NCI-H146 (cell line): Measurements from ENCODE around the gene ACAA1.
A peak's percentile ranks its signal among the peaks of the same experiment; 100 is the strongest.
"Not testable (repeated sequence)": the region's sequence is repeated elsewhere in the genome, so short reads cannot be mapped to it uniquely, and the experiment has no call there.

Experiments
- DNase-seq: peaks from one replicate; lab custom pipeline; 2025; lab: John Stamatoyannopoulos, UW

Gene ACAA1

GRCh38 chr3:38134517-38135143, 2.3 kb downstream of the ACAA1 start:
- not testable (repeated sequence) for DNase-seq

DNA sequence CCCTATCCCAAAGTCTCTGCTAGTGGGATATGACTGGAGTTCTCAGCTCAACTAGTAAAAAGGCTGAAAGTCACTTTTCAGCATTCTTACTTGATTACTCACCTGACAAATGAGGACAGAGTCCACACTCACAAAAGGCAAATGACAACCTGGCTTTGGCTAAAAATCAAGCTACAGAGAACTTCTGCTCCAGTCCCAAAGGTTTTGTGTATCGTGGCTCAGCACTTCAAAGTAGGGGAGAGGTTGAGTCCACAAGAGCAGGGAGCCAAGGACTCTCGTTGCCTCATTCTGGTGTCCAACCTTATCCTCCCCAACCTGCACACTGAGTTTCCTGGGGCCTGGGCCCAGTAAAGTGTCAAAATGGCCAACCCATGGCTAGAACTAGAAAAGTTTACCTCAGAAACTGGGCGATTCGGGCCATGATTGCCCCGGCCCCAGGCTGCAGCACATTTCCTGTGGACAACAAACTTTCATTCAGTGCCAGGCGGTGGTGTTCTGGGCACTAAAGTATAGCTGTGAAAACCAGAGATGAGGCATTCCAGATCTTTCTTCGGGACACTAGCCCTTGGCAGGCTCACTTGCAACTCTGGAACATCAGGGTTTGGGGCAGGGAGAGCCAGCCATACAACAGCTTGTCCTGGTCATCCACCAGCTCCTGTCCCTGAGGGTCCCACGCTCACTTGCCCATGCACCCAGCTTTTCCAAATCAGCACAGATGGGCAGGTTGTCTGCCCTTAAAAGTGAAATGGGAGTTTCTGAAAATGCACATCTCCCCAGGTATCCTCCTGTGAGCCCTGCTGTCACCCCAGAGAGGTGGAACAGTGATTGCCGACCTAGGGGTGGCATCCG, 3.1 kb downstream of the ACAA1 start:
- no peak for DNase-seq

- DNase-seq = no peak
Measured at GRCh38 chr3:38133209-38133556, 3.7 kb downstream of the ACAA1 start.

GRCh38 chr3:38131621-38132369, 5.1 kb downstream of the ACAA1 start:
- DNase-seq = no peak

DNA sequence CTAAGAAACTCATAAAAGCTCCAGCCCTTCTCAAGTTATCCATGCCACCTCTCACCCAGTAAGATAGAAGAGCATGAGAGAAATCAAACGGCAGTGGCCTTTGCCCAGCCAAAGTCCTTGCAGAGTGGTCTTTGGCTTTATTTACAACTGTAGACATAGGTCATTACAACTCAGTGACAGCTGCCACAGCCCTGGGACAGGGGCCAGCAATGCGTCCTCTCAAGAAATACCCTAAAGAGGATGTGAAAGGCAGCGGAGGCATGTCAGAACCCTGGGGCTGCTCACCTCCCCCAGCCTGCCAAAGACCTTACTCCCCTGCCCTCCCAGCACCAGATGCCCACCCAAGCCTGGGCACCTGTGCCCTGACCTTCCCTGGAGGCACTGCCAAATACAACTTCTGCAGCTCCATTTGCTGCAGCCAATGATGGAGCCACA, 6.3 kb downstream of the ACAA1 start:
- DNase-seq = no peak

DNA sequence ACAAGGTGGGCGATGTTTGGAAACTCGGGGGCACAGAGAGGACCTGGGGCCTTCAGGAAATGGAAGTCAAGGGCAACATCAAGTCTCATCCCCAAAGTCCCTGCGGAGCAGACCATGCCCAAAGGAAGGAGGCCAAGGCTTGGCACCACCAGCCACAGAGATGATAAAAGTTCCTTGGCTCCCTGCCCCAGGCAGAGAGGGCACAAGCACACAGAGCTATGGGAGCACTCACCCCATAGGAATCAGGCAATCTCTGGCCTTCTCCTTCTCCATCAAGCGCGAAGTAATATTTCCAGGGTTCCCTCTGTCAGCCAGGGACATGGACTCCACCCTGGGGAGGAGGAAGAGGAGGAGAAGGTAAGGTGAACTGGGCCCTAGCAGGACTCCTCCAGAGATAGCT, 7.9 kb downstream of the ACAA1 start:
- DNase-seq = no peak

DNA sequence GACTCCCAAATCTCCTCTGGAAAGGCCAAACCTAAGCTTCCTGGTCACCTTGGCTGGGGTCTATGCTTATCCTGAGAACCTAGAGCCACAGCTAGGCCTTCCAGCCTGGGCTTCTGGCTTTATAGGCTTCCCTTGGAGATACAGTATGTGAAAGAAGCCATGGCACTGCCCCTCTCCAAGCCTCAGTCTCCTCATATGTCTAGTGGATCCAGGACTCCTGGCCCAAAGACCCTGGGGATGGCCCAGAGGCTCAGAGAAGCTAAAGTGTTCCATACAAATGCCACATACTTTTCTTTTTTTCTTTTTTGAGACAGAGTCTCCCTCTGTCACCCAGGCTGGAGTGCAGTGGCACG, 8.6 kb downstream of the ACAA1 start:
- DNase-seq = no peak

DNA sequence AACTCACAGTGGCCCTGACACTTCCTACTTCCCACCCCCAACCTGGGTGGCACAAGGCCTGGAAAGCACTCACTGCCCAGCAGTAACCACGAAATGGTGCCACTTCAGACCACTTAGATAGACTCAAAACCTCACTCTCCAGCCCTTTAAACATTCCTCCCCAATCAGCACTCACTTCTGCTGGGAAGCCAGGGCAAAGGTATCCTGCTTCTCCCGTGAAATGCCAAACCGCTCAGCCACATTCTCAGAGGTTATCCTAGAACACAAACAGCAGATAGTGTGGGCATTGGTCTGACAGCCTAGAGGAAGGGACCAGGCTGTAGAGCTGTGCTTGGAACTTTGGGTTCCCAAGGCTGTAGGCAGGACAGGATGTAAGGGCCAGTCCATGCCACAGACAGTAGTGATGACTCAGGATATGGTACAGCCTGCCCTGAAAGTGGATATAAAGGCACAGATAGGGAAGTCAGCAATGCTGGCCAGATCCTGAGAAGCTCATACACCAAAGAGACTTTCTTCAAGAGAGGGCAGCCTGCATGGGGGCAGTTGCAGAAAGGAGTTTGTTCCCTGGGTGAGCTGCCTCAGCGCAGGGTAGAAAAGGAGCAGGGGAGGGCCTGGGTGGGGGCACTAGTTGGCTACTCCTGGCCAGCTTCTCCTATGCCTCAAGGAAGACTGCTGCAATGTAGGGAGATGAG, 9.2 kb downstream of the ACAA1 start:
- DNase-seq = no peak

- no peak for DNase-seq
Measured at GRCh38 chr3:38126121-38126892, 10.6 kb downstream of the ACAA1 start.

- DNase-seq = no peak
Measured at GRCh38 chr3:38125305-38126120, 11.4 kb downstream of the ACAA1 start.

- DNase-seq = peak; percentile 45
Measured at GRCh38 chr3:38124324-38125122, 12.4 kb downstream of the ACAA1 start.

GRCh38 chr3:38122712-38123290, 14.1 kb downstream of the ACAA1 start:
- DNase-seq = no peak

DNA sequence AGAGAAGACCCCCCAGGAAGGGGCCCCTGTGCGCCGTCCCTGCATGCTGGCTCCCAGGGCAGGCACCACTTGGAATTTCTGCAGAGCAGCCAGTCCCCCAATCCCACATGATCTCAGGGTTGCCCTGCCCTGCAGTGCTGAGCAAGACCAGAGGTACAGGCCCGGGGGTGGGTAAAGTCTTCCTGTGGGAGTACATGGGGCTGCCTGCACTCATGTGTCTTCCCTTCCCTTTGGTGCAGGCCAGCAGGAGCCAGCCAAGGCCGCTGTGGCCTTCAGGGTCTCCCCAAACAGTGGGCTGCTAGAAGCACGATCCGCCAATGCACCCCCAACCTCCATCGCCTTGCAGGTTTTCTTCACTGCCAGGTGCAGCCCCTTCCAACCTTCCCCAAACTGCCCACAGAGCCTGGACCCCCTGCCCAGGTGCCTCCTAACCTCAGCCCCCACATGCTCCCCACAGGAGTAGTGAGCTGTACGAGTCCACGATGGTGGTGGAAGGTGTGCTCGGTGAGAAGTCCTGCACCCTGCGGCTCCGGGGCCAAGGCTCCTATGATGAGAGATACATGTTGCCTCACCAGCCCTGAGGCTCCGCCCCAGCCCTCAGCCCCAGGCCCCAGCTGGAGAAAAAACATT, 15.0 kb downstream of the ACAA1 start:
- no peak for DNase-seq

- no peak for DNase-seq
Measured at GRCh38 chr3:38121451-38121831, 15.5 kb downstream of the ACAA1 start.

GRCh38 chr3:38120693-38121450, 16.1 kb downstream of the ACAA1 start:
- no peak for DNase-seq

- no peak for DNase-seq
Measured at GRCh38 chr3:38119821-38120692, 16.9 kb downstream of the ACAA1 start.

- no peak for DNase-seq
Measured at GRCh38 chr3:38119248-38119544, 17.7 kb downstream of the ACAA1 start.
